ENCODE data around the gene COL6A3. TPM values are rescaled to one million over a fixed set of nuclear protein-coding genes. Genes with fewer than 3 reads are reported as not detected.

COL6A3 gene
- total RNA-seq, 1 experiment from 2014 or later, result 0.81 TPM

DNA sequence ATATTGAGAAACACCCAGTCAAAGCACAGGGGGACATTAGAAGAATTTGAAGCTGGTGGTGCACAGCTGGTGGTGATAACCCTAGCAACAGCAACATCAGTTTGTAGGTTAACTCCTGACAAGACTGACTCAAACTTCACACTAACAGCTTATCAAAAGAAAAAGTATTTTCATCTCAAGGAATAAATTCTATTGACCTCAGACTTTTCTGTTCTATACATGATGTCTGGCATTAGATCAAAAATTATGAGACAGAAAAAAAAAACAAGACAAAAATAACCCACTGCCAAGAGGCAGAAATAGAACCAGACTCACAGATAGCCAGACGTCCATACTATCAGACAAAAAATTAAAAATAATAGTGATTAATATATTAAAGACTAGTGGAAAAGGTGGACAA, 126.1 kb downstream of the COL6A3 start:
- no peaks in the 10 kb centered on the region for H3K36me3 Mint-ChIP-seq (ENCODE audit: insufficient read depth in 1 of 3, low read depth in 3 of 3)
- H3K9ac ChIP-seq (ENCODE audit: extremely low read depth, insufficient read length, low read length), result no peak overlapping the region

More for the DNA sequence above, 126.1 kb downstream of the COL6A3 start:
- Mint-ChIP-seq H3K4me1 (no peaks in the 10 kb centered on the region), H3K4me3 (no peak overlapping the region), H3K27ac (no peak overlapping the region), H3K27me3 (ENCODE audit: low read depth) (no peaks in the 10 kb centered on the region), H3K9me3 (peaks cover 0 to 2% of the 10 kb centered on the region in 2 experiments; a peak in 3 of 5 replicates)
- WGBS (ENCODE audit: extremely low coverage, insufficient read length, low lambda C conversion rate), result no CpG with 5 or more reads among the region's 1 CpG
- no peak overlapping the region for H2AFZ ChIP-seq (ENCODE audit: low read length)
- TF ChIP-seq, protein P1, sequence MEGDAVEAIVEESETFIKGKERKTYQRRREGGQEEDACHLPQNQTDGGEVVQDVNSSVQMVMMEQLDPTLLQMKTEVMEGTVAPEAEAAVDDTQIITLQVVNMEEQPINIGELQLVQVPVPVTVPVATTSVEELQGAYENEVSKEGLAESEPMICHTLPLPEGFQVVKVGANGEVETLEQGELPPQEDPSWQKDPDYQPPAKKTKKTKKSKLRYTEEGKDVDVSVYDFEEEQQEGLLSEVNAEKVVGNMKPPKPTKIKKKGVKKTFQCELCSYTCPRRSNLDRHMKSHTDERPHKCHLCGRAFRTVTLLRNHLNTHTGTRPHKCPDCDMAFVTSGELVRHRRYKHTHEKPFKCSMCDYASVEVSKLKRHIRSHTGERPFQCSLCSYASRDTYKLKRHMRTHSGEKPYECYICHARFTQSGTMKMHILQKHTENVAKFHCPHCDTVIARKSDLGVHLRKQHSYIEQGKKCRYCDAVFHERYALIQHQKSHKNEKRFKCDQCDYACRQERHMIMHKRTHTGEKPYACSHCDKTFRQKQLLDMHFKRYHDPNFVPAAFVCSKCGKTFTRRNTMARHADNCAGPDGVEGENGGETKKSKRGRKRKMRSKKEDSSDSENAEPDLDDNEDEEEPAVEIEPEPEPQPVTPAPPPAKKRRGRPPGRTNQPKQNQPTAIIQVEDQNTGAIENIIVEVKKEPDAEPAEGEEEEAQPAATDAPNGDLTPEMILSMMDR (conservative IDR thresholded peaks at IDR 0.05), result no peak
- H2AK5ac ChIP-seq (ENCODE audit: insufficient read length, low read length), result no peak overlapping the region
- no peaks in the 10 kb centered on the region for H3K9me3 ChIP-seq (ENCODE audit: control insufficient read depth, low read depth, low read length)
- H3K4ac ChIP-seq (ENCODE audit: low read depth, low read length), result no peak overlapping the region
- H2BK5ac ChIP-seq (ENCODE audit: insufficient read length, low read length), result no peak overlapping the region
- no peaks in the 10 kb centered on the region for H3K4me1 ChIP-seq (ENCODE audit: insufficient read depth, low read length)
- no peak for DNase-seq
- H3K79me2 ChIP-seq (ENCODE audit: insufficient read depth, low read length), result no peaks in the 10 kb centered on the region
- no peak overlapping the region for H2BK12ac ChIP-seq (ENCODE audit: insufficient read length, low read depth, low read length)
- H3K14ac ChIP-seq (ENCODE audit: insufficient read depth, low read length), result no peak overlapping the region
- H3T11ph ChIP-seq (ENCODE audit: low read length), result no peak overlapping the region
- H3K56ac ChIP-seq (ENCODE audit: insufficient read length, low read depth, low read length), result no peak overlapping the region
- H4K20me1 ChIP-seq (ENCODE audit: control insufficient read depth, insufficient read depth, insufficient read length), result no peaks in the 10 kb centered on the region
- no peak overlapping the region for H3K27ac ChIP-seq (ENCODE audit: insufficient read length, low read depth, low read length)
- H2BK120ac ChIP-seq (ENCODE audit: low read depth, low read length, poor library complexity, severe bottlenecking), result no peak overlapping the region
- H4K5ac ChIP-seq (ENCODE audit: insufficient read length, low read depth, low read length), result no peak overlapping the region
- no peaks in the 10 kb centered on the region for H3K23me2 ChIP-seq (ENCODE audit: insufficient read length, low read depth, low read length, poor library complexity, severe bottlenecking)
- no peaks in the 10 kb centered on the region for H3K79me1 ChIP-seq (ENCODE audit: insufficient read depth, low read depth, low read length, poor library complexity, severe bottlenecking)
- no peak overlapping the region for H2BK20ac ChIP-seq (ENCODE audit: low read depth, low read length, poor library complexity, severe bottlenecking)
- no peaks in the 10 kb centered on the region for H3K27me3 ChIP-seq (ENCODE audit: insufficient read depth, low read length)
- no peak overlapping the region for H3K23ac ChIP-seq (ENCODE audit: insufficient read length, low read depth, low read length)
- no peak overlapping the region for H3K4me2 ChIP-seq (ENCODE audit: insufficient read depth, insufficient read length, low read length)
- H3K18ac ChIP-seq (ENCODE audit: insufficient read length, low read depth, low read length), result no peak overlapping the region
- no peak overlapping the region for H4K91ac ChIP-seq (ENCODE audit: insufficient read length, low read depth, low read length)
- no peak overlapping the region for H2BK15ac ChIP-seq (ENCODE audit: low read depth, low read length)
- H4K8ac ChIP-seq (replicated peaks; ENCODE audit: insufficient read length, low read depth, low read length), result no peak overlapping the region

Data from H9 (cell line).